HK-2 (cell line): ENCODE results near the gene LEF1.

Experiments used
- DNase-seq: peaks from one replicate; pipeline ENCODE4 v3.0.0-alpha.2; 2018; ENCODE audit not compliant: unreplicated experiment

LEF1 gene

GRCh38 chr4:108175966-108176365, 7.2 kb upstream of the LEF1 start:
- DNase-seq = no peak

GRCh38 chr4:108174856-108175255, 6.1 kb upstream of the LEF1 start:
- no peak for DNase-seq

- DNase-seq = no peak
Observed at GRCh38 chr4:108173599-108174057, 4.9 kb upstream of the LEF1 start.

- peak; percentile 30 for DNase-seq
Observed at GRCh38 chr4:108172753-108173598, 4.2 kb upstream of the LEF1 start.

GRCh38 chr4:108172231-108172752, 3.6 kb upstream of the LEF1 start:
- no peak for DNase-seq

- DNase-seq = no peak
Observed at GRCh38 chr4:108171339-108172230, 2.9 kb upstream of the LEF1 start.

GRCh38 chr4:108170631-108171338, 2.1 kb upstream of the LEF1 start:
- no peak for DNase-seq

GRCh38 chr4:108169664-108170063, 932 bp upstream of the LEF1 start:
- no peak for DNase-seq

GRCh38 chr4:108168160-108168670, 517 bp downstream of the LEF1 start:
- peak; percentile 6 for DNase-seq

- no peak for DNase-seq
Observed at GRCh38 chr4:108166441-108167315, 2.1 kb downstream of the LEF1 start.

- no peak for DNase-seq
Observed at GRCh38 chr4:108166038-108166437, 2.7 kb downstream of the LEF1 start.

GRCh38 chr4:108165586-108165985, 3.1 kb downstream of the LEF1 start:
- DNase-seq = no peak

- no peak for DNase-seq
Observed at GRCh38 chr4:108163351-108163750, 5.4 kb downstream of the LEF1 start.

GRCh38 chr4:108160741-108161352, 7.9 kb downstream of the LEF1 start:
- DNase-seq = no peak

- no peak for DNase-seq
Observed at GRCh38 chr4:108159845-108160244, 8.9 kb downstream of the LEF1 start.

- no peak for DNase-seq
Observed at GRCh38 chr4:108157655-108158054, 11.1 kb downstream of the LEF1 start.

- no peak for DNase-seq
Observed at GRCh38 chr4:108156391-108156790, 12.3 kb downstream of the LEF1 start.

- DNase-seq = no peak
Observed at GRCh38 chr4:108155373-108155772, 13.4 kb downstream of the LEF1 start.

- DNase-seq = no peak
Observed at GRCh38 chr4:108152980-108153379, 15.8 kb downstream of the LEF1 start.
